ENCODE data around the gene TNFRSF1B.
A peak's percentile ranks its signal among the peaks of the same experiment; 100 is the strongest.

TNFRSF1B gene

DNA sequence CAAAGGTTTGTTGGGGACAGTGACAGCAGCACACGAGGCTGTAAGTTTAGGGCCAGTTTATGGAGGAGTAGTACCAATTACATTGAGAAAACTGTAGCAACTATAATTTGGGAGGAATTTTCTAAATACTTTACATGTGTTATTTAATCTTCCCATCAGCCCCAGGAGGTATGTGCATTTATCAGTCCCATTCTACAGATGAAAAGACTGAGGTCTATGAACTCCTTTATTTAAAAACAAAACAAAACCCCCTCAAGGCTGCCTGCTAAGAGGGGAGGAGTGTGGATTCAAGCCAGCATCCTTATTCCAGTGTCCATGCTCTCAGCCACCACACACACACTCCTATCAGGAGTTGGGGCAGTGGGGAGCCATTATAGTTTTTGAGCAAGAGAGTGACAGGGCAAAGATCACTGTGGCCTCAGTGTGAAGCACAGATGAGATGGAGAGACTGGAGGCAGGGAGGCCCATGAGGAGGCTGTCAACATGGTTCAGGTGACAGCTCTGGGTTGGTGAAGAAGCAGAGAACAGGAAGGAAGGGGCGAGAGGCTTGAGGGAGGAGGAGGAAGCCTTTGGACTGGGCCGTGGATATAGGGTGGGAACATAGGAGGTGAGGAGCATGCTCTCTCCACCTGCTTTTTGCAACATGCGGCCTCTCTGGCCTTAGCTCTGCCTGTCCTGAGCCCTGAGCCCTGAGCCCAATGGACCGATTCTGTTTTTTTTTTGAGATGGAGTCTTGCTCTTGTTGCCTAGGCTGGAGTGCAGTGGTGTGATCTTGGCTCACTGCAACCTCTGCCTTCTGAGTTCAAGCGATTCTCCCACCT lies 9.7 kb downstream of the TNFRSF1B start:
- no peak for DNase-seq (ENCODE audit: low read depth)

DNA sequence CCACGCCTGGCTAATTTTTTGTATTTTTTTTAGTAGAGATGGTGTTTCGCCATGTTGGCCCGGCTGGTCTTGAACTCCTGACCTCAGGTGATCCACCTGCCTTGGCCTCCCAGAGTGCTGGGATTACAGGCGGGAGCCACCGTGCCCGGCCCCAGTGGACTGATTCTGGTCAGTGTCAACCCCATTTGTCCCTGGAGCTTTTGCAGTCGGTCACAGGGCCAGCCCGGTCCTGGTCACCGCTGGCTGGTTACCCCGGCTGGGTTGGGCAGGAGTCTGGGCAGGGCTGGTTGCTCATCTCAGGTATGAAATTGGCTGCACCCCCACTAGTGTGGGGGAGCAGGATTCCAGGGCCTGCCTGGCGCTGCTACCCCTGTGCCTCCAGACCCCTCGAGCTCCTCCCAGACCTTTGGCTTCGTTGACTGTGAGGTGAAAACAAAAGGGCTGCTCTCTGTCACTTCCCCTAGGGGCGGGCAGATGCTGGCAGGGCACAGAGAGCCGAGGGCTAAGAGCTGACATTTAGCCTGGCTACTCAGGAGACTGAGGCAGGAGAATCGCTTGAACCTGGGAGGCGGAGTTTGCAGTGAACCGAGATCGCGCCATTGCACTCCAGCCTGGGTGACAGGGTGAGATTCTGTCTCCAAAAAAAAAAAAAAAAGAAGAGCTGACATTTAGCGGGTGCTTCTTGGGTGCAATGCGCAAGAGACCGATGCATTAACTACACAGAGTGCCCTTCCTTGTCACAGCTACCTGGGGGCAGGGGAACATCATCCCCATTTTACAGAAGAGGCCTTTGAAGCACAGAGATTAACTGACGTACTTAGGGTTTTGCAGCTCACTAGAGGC lies 10.6 kb downstream of the TNFRSF1B start:
- DNase-seq (ENCODE audit: low read depth) = no peak

DNA sequence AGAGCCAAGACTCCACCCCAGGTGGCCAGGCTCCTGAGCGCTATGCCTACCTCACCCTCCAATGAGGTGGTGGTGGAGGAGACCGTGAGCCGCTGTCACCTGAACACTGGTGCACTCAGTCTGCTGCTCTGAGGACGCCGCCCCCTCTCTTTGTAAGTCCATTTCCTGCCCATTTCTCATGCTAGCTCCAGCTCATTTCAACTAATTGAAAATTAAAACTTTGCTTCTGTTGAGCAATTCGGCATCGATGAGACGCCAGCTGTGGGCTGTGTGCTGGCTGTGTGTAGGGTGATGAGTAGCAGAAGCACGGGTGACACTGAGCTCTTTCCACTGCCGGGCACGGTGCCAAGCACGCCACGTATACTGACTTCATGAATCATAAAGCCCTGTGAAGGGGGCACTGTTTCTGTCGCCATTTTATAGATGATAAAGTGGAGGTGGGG lies 11.2 kb downstream of the TNFRSF1B start:
- DNase-seq (ENCODE audit: low read depth) = peak; percentile 51

DNA sequence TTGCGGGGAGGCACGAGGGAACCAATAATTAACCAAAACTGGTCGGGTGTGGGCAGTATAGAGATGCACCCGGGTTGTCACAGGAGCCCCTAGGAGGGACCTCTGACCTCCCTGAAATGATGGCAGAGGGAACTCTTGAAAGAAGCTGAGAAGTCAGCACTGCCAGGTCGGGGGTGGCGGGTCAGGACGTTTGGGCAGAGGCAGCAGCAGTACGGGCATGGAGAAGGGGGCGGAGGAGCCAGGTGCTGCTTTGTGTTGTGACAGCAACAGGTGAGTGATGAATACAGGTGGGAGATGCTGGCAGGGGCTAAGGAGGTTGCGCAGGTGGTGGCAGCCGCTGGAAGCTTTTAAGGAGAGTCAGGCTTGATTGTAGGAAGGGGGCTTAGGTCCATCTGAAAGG lies 11.7 kb downstream of the TNFRSF1B start:
- DNase-seq (ENCODE audit: low read depth) = no peak

DNA sequence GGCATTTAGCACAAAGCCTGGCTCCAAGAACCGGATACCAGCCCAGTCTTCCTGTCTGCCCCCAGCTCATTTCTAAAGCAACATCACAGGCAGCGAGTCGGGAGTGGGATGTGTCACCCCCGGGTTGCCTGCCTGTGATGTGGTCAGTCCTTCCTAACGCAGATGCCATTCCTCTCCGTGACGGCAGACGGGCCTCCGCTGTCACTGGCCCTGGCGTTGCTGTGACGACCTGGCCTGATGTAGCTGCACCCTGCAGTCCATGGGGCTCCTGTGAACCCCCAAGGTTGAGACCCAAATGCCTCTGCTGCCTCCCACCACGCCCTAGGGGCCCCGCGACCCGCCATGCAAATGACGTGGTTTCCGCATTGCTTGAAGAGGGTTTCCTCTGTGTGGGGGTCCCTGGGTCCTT lies 12.3 kb downstream of the TNFRSF1B start:
- no peak for DNase-seq (ENCODE audit: low read depth)

DNA sequence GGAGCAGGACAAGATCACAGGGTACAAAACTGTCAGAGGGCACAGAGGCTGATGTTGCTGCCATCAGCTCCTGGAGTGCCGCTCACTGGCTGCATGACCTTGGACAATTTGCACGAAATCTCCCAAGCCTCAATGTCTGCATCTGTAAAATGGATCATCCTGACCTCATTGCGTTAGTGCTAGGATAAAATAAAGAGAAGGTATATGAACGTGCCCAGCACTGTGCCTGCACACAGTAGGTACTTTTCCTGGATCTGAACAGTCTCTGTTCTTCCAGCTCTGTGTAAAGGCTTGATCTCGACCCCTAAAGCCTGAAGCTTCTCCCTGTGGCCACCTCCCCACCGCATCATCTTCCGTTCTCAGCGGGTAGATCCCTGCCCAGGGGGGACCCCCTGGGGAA lies 12.9 kb downstream of the TNFRSF1B start:
- DNase-seq (ENCODE audit: low read depth) = no peak

DNA sequence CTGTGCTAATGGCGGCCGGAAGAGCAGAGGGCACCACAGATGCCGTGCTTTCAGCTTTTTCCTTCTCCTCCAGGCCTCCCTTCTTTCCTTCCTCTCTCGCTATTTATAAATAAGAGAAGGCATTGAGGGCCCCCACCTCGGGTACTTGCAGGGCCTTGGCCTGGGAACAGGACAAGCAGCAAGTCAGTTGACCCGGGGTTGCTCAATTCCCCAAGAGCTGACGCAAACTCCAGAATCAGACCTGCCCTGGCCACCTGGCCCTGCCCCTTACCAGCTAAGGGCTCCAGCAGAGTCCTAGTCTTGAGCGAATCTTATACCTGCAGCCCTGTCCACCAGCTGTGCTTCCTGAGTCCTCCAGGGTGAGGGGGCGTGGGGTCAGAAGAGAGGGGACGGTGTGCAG lies 13.5 kb downstream of the TNFRSF1B start:
- DNase-seq (ENCODE audit: low read depth) = no peak

DNA sequence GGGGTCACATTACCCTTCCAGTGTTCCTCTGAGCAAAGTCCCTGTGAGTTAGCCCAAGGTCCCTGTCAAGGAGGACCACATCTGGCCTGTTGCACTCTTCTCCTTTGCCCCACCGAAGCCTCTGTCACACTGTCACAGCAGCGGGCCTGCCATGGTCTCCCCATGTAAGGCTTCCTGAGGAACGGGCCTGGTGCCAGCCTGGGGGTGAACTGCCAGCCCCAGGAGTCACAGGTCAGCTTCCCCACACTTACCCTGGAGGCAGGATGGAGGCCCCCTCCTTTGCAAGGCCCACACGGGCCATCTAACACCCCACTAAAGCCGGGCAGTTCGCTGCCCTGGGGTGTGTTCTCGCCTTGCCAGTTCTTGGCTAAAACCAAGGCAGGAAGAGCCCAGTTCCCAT lies 14.1 kb downstream of the TNFRSF1B start:
- no peak for DNase-seq (ENCODE audit: low read depth)

DNA sequence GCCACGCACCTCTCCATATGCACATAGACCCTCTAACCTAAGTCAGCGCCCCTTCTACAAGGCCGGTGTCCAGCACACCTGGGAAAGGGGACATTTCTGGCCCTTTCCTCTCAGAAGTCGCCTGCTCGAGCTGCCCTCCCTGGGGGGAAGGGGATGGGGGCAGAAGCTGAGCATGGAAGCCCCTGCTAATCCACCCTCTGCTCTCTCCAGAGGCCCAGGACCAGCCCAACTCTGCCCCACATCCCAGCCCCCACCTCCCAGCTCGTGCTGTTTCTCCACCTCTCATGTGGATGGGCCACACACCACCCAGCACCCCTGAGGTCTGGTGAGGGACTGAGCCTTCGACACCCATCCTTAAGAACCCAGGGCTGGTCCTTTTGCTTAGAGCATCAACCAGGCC lies 14.8 kb downstream of the TNFRSF1B start:
- DNase-seq (ENCODE audit: low read depth) = no peak

DNA sequence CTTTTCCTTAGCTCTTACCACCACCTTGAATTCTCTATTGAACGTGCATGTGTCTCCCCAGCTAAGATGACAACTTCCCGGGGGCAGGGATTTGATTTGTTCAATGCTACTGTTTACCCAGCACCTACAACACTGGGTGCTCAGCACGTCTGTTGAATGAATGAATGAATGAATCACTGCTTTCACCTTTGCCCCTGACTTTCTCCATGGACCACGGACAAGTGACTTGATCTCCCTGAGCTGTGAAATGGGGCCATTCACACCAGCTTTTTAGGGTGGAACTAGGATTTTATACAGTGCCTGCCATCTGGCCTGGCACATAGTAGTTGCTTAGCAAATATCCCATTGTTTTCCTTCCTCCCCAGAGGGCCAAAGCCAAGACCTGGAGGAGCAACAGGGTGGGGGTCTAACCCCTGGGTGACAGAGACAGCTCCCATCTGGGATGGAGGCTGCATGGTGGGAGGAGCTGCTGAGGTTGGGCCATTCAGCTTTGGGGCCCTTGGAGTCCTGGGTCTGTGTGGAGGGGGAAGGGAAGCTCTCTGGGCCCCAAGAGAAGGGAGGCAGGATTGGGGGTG lies 15.7 kb downstream of the TNFRSF1B start:
- DNase-seq (ENCODE audit: low read depth) = no peak

DNA sequence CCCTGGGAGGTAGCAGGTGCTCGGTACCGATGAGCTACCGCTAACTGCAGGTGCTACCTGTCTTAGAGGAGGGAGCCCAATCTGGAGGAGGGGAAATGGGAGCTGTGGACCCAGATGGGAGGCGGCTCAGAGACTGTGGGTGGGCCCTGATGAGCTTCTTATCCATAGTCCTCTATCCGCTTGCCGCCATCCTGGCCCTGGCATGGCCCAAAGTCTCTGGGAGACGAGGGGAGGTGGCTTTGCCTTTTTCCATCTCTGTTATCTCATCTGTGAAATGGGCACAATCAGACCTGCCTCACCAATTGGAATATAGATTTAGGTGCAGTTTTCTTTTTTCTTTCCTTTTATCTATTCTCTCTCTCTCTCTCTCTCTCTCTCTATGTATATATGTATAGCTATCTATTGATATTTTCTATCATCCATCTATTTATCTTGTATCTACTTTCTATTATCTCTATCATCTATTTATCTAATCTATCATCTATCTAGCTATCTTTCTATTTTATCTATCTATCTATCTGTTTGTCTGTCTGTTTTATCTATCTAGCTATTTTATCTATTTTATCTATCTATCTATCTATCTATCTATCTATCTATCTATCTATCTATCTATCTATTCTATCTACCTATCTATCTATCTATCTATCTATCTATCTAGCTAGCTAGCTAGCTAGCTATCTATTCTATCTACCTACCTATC lies 16.5 kb downstream of the TNFRSF1B start:
- no peak for DNase-seq (ENCODE audit: low read depth)

DNA sequence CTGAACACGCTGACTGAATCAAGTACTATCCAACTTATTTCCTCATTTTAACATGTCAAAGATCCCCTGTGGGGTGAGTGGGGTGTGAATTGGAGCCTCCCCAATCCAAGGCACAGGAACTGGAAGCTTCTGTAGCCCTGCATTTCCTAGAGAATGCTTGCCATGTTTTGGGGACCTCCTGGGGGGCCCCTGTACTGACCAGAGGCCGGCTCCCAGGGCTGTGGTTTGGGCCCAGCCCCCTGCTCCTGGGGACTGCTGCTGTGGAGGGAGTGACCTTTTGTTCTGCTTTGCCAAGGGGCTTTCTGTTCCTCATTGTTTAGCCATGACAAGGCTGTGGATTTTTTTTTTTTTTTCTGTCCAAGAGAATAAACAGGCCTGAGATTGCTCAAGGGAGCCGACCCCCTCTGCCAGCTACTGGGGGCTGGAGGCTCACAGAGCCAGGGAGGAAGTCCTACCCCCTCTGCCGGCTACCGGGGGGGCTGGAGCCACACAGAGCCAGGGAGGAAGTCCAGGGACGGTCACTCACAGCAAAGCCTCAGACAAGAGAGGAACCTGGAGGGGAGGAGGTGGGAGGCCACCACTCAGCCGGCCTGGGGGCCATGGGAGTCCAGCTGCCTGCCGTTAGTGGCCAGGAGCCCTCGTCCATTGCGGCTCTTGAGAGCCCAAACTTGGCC lies 17.4 kb downstream of the TNFRSF1B start:
- DNase-seq (ENCODE audit: low read depth) = peak; percentile 77

DNA sequence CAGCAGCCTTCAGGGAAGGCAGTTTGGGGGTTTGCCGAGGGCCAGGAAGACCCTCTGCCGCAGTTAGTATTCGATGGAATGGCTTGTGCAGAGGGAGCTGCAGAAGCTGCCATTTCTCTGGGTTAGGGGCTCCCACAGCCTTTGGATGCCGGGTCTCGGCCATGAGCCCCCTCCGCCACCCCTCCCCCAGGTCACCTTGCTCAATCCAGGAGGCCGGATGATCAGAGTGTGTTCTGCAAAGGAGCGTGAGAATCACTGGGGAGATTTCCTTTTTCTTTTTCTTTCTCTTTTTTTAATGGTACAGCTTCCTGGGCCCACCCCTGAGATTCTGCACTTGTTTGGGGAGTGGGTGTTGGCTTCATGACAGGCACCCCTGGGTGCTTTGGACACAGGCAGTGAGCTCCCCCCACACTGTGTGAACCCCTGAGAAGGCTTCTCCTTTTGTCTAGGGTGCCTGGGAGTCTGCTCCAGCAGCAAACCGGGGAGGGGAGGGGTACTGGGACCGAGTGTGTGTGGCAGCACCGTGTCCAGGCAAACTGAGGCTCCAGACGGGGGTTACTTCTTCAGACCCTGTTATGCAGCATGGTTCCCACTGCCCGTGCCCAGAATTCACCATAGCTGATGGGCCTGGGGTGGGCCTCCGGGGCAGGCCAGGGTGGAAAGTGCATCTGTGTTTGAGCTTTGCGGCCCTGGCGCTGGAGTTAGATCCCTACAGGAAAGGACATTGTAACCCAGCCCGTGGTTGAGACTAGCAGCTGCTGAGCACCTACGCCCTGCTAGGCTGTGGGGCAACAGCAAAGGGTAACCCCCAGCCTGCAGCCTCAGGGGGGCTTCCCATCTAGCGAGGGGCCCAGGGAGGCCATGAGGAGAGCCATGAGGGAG lies 18.5 kb downstream of the TNFRSF1B start:
- DNase-seq (ENCODE audit: low read depth) = no peak

DNA sequence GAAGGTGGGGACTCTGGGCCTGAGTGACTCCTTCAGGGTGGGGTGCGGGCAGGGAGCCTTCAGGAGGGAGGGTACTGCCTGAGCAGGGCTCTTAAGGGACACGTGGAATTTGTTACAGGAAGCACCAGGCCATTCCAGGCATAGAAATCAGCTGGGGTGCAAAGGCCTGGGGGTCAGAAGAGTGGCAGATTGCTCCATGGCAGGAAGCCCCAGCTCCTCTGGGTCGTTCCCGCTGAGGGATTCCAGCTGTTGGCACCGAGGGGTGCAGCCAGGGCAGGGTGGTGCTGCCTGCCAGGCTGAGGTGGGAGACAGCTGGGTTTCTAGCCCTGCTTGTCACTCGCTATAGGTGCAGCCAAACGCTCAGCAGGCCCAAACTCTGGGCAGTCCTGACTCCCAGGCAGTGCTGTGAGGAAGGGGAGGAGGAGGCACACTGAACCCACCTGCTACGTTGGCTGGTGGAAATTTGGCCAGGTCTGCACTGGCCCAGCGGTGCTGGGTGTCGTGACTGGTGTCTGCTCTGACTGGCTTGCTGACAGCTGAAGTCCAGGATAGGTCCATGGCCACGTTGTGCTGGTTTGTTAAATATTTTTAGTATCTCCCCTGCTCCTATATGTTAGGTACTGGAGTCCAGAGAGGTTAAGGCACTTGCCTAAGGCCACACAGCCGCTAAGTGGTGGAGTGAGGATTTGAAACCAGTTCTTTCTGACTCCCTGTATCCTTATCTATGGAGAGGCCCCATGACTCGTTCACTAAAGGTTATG lies 19.3 kb downstream of the TNFRSF1B start:
- no peak for DNase-seq (ENCODE audit: low read depth)

DNA sequence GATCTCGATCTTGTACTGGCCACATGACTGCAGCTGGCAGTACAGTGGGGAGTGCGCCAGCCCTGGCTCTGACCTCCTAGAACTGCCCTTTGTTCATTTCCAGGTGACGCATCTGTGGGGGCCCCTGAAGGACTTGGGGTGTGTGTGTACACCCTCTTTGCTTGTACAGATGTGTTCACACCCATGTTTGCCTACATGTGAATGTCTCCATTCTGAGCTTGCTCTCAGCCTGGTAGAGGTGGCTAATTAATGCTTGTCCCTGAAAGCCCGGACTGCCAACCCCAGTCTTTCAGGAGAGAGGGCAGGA lies 19.8 kb downstream of the TNFRSF1B start:
- no peak for DNase-seq (ENCODE audit: low read depth)

DNA sequence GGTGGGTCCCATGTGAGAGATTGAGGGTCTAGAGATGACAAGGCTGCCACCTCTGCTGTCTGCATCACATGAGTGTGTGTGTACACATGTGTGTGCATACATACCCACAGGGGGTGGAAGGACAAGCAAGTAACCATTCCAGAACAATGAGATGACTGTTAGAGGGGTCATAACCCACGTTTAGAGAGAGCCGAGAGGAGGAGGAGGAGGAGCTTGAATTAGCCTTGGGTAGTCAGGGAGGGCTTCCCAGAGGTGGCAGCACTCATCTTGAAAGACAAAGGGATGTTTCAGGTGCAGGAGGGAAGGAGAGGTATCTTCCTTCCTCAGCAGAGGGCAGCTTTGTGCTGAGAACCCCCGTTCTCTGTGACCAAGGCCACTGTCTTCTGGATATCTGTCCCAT lies 21.3 kb downstream of the TNFRSF1B start:
- no peak for DNase-seq (ENCODE audit: low read depth)

DNA sequence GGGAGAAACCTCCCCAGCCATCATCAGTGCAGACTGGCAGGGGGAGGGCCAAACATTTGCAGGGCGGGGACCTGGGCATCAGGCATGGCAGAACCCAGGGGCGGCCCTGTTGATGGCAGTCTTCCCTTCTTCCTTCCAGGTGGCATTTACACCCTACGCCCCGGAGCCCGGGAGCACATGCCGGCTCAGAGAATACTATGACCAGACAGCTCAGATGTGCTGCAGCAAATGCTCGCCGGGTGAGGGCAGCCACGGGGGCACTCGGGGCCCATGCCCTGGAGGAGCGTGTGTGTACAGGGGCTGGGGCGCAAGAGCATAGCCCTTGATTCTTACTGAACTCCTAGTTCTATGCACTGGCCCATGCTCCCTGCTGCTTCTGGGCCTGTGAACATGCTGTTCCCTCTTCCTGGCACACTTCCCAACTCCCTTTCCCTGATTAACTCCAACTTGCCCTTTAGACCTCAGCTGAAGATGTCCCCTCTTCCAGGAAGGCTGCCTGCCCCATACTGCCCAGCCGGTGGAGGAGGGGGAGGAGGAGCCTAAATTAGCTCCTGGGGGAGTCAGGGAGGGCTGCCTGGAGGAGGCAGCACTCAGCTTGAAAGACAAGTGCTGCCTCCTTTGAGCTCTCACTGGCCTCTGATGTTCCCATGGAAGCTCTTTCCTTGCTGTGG lies 22.0 kb downstream of the TNFRSF1B start:
- no peak for DNase-seq (ENCODE audit: low read depth)

DNA sequence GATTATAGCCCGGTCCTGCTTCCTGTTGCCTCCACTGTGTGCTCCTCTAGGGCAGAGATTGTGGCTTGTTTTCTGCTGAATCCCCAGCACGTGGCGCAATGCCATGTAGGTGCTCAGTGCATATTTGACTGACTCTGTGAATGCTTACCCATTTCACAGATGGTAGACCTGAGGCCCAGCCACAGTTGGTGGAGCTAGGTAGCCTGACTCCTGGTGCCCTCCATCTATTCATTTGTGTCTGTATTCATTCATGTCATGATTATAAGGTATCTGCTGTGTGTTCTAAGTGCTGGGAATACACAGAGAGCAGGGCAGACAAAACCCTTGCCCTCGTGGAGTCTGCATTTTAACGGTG lies 22.5 kb downstream of the TNFRSF1B start:
- no peak for DNase-seq (ENCODE audit: low read depth)

DNA sequence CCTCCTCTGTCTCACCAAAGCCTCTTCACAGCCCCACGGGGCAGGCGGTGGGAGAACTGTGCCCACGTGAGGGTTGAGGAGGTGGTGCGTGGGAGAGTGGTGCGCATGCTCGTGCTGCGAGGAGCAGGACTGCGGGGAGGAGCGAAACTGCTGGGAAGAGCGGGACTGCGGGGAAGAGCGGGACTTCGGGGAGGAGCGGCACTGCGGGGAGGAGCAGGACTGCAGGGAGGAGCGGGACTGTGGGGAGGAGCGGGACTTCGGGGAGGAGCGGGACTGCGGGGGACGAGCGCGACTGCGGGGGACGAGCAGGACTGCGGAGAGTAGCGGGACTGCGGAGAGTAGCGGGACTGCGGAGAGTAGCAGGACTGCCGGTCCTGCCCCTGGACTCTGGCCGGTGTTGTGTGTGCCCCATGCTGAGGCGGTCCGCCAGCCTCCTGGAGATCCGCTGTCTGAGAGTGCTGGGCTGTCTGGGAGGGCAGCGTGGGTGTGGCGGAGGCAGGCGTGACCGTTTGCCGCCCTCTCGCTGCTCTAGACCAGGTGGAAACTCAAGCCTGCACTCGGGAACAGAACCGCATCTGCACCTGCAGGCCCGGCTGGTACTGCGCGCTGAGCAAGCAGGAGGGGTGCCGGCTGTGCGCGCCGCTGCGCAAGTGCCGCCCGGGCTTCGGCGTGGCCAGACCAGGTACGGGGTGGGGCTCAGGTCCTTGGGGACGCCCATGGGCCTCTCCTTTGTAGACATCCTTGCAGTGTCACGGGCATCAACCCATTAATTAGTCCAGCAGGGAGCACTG lies 24.6 kb downstream of the TNFRSF1B start:
- DNase-seq (ENCODE audit: low read depth) = no peak
